Mesenchymal stem cell (in vitro differentiated cells and primary cell): ENCODE data around the gene SMIM29.

ENCODE experiments used
- DNase-seq: peaks from one replicate; pipeline ENCODE4 v3.0.0-alpha.2; 2013
- H2AFZ ChIP-seq: one replicate; pipeline ENCODE4 v1.6.1; 2013; ENCODE audit warnings: low read depth, mild to moderate bottlenecking, control low read depth, inconsistent platforms, low read length, moderate library complexity
- H2AK5ac ChIP-seq: 2 replicates; pipeline ENCODE4 v1.6.1; 2013; ENCODE audit warnings: low read length, moderate library complexity, mild to moderate bottlenecking, inconsistent platforms; ENCODE audit not compliant: severe bottlenecking
- H2BK120ac ChIP-seq: one replicate; pipeline ENCODE4 v1.6.1; 2013; ENCODE audit warnings: low read depth, mild to moderate bottlenecking, inconsistent platforms, low read length, moderate library complexity
- H2BK12ac ChIP-seq, 2 experiments: one replicate each; pipeline ENCODE4 v1.6.1; 2013; ENCODE audit warnings: inconsistent platforms in 2 of 2, low read length in 2 of 2, mild to moderate bottlenecking in 2 of 2, moderate library complexity in 2 of 2, control low read depth in 1 of 2
- H2BK15ac ChIP-seq: one replicate; pipeline ENCODE4 v1.6.1; 2013; ENCODE audit warnings: mild to moderate bottlenecking, low read depth, inconsistent platforms; ENCODE audit not compliant: poor library complexity, severe bottlenecking
- H2BK5ac ChIP-seq: 2 replicates; pipeline ENCODE4 v1.6.1; 2013; ENCODE audit warnings: low read depth, mild to moderate bottlenecking, low read length, control low read depth, inconsistent platforms; ENCODE audit not compliant: poor library complexity, severe bottlenecking
- H3K14ac ChIP-seq, 2 experiments: one replicate each; pipeline ENCODE4 v1.6.1; 2013; ENCODE audit warnings: inconsistent platforms in 2 of 2, low read length in 2 of 2, control low read depth in 1 of 2, mild to moderate bottlenecking in 1 of 2, moderate library complexity in 1 of 2
- H3K18ac ChIP-seq, 2 experiments: one replicate each; pipeline ENCODE4 v1.6.1; 2013; ENCODE audit warnings: inconsistent platforms in 2 of 2, low read length in 2 of 2, control low read depth in 1 of 2, low read depth in 1 of 2, mild to moderate bottlenecking in 1 of 2
- H3K23ac ChIP-seq, 2 experiments: one replicate each; pipeline ENCODE4 v1.6.1; 2013; ENCODE audit warnings: inconsistent platforms in 2 of 2, low read length in 2 of 2, mild to moderate bottlenecking in 2 of 2, moderate library complexity in 2 of 2, control low read depth in 1 of 2
- H3K27ac ChIP-seq: 2 replicates; pipeline ENCODE4 v1.5.1; 2013; ENCODE audit warnings: mild to moderate bottlenecking, moderate library complexity, low read length, control low read depth, inconsistent platforms; ENCODE audit not compliant: poor library complexity, severe bottlenecking
- H3K27me3 ChIP-seq, 2 experiments: 2 replicates each; pipeline versions ENCODE4 v1.6.1 to v1.7.0; 2013; ENCODE audit warnings: low read length in 2 of 2, mild to moderate bottlenecking in 2 of 2, moderate library complexity in 2 of 2, control low read depth in 1 of 2, inconsistent platforms in 1 of 2; ENCODE audit not compliant: control insufficient read depth in 1 of 2, insufficient read depth in 1 of 2
- H3K36me3 ChIP-seq, 2 experiments: 2 replicates each; pipeline versions ENCODE4 v1.6.1 to v1.7.0; 2013; ENCODE audit warnings: low read length in 2 of 2, control low read depth in 1 of 2, inconsistent platforms in 1 of 2, low read depth in 1 of 2, mild to moderate bottlenecking in 1 of 2; ENCODE audit not compliant: insufficient read depth in 2 of 2, control insufficient read depth in 1 of 2
- H3K4ac ChIP-seq, 2 experiments: one replicate each; pipeline ENCODE4 v1.6.1; 2013; ENCODE audit warnings: inconsistent platforms in 2 of 2, low read length in 2 of 2, mild to moderate bottlenecking in 2 of 2, moderate library complexity in 2 of 2, control low read depth in 1 of 2, low read depth in 1 of 2
- H3K4me1 ChIP-seq: 2 replicates; pipeline ENCODE4 v1.6.1; 2013; ENCODE audit warnings: low read depth, low read length, control low read depth; ENCODE audit not compliant: control insufficient read depth, insufficient read depth
- H3K4me2 ChIP-seq: 2 replicates; pipeline ENCODE4 v1.6.1; 2013; ENCODE audit warnings: low read length, mild to moderate bottlenecking, inconsistent platforms; ENCODE audit not compliant: poor library complexity, severe bottlenecking
- H3K4me3 ChIP-seq, 2 experiments: 2 replicates each; pipeline versions ENCODE4 v1.5.1 to v1.7.0; 2013; ENCODE audit warnings: low read length in 2 of 2, mild to moderate bottlenecking in 2 of 2, control low read depth in 1 of 2, low read depth in 1 of 2; ENCODE audit not compliant: insufficient read depth in 1 of 2
- H3K79me1 ChIP-seq: replicated peaks from 2 replicates; pipeline ENCODE4 v1.6.1; 2013; ENCODE audit warnings: mild to moderate bottlenecking, control low read depth, low read length, inconsistent platforms; ENCODE audit not compliant: poor library complexity, severe bottlenecking
- H3K9ac ChIP-seq: 2 replicates; pipeline ENCODE4 v1.7.0; 2013; ENCODE audit warnings: mild to moderate bottlenecking, low read length, moderate library complexity
- H3K9me3 ChIP-seq: 2 replicates; pipeline ENCODE4 v1.7.0; 2013; ENCODE audit warnings: mild to moderate bottlenecking, low read length; ENCODE audit not compliant: control insufficient read depth
- H4K8ac ChIP-seq: one replicate; pipeline ENCODE4 v1.6.1; 2013; ENCODE audit warnings: inconsistent platforms, mild to moderate bottlenecking, low read length, moderate library complexity
- H4K91ac ChIP-seq: one replicate; pipeline ENCODE4 v1.6.1; 2013; ENCODE audit warnings: mild to moderate bottlenecking, low read length, inconsistent platforms
- WGBS: methylation state at CpG from one replicate; pipeline ENCODE4 v1.1.7; 2013; ENCODE audit warnings: mixed read lengths; 5-methylcytosine and 5-hydroxymethylcytosine counted together

Gene SMIM29

GRCh38 chr6:34205916-34206315 lies 42.9 kb downstream of the SMIM29 start:
- H3K23ac ChIP-seq = no peak overlapping the region
- H3K18ac ChIP-seq = no peak overlapping the region
- H2BK12ac ChIP-seq = no peak overlapping the region
- H3K4ac ChIP-seq = no peak overlapping the region
- H2AFZ ChIP-seq = no peak overlapping the region
- no peak overlapping the region for H3K4me3 ChIP-seq
- H2BK15ac ChIP-seq = no peak overlapping the region
- no peaks in the 10 kb centered on the region for H3K36me3 ChIP-seq
- no peak overlapping the region for H2AK5ac ChIP-seq
- no peak overlapping the region for H3K14ac ChIP-seq
- H3K27me3 ChIP-seq = no peaks in the 10 kb centered on the region
- no peaks in the 10 kb centered on the region for H3K9me3 ChIP-seq
- H3K27ac ChIP-seq = no peak overlapping the region
- 100% methylated on average over 2 of the region's 2 CpGs for WGBS
- H3K9ac ChIP-seq = no peak overlapping the region
- no peak overlapping the region for H2BK5ac ChIP-seq
- no peak overlapping the region for H4K8ac ChIP-seq
- H2BK120ac ChIP-seq = no peak overlapping the region
- peaks cover 10% of the 10 kb centered on the region for H3K4me1 ChIP-seq
- no peaks in the 10 kb centered on the region for H3K79me1 ChIP-seq
- no peak for DNase-seq
- H3K4me2 ChIP-seq = no peak overlapping the region
- H4K91ac ChIP-seq = no peak overlapping the region

- 98% methylated on average over 3 of the region's 3 CpGs for WGBS
Measured at GRCh38 chr6:34205466-34205865, 43.3 kb downstream of the SMIM29 start.

GRCh38 chr6:34204693-34205092 lies 44.1 kb downstream of the SMIM29 start:
- no peak overlapping the region for H3K27ac ChIP-seq
- no peaks in the 10 kb centered on the region for H3K9me3 ChIP-seq
- no peak overlapping the region for H2BK120ac ChIP-seq
- no peak overlapping the region for H3K23ac ChIP-seq
- no peaks in the 10 kb centered on the region for H3K79me1 ChIP-seq
- DNase-seq = no peak
- no peak overlapping the region for H2AFZ ChIP-seq
- H2BK12ac ChIP-seq = no peak overlapping the region
- no peak overlapping the region for H4K91ac ChIP-seq
- H3K36me3 ChIP-seq = no peaks in the 10 kb centered on the region
- H3K18ac ChIP-seq = no peak overlapping the region
- H3K4me3 ChIP-seq = no peak overlapping the region
- no peak overlapping the region for H3K4ac ChIP-seq
- H3K27me3 ChIP-seq = no peaks in the 10 kb centered on the region
- no peak overlapping the region for H2BK5ac ChIP-seq
- H3K4me1 ChIP-seq = peaks cover 10% of the 10 kb centered on the region
- no peak overlapping the region for H2AK5ac ChIP-seq
- no peak overlapping the region for H2BK15ac ChIP-seq
- H3K4me2 ChIP-seq = no peak overlapping the region
- no peak overlapping the region for H3K9ac ChIP-seq
- H3K14ac ChIP-seq = no peak overlapping the region
- WGBS = 98% methylated on average over 4 of the region's 4 CpGs
- no peak overlapping the region for H4K8ac ChIP-seq

More at GRCh38 chr6:34205466-34205865, 43.3 kb downstream of the SMIM29 start:
- H3K14ac ChIP-seq = no peak overlapping the region
- no peak overlapping the region for H3K4me2 ChIP-seq
- no peaks in the 10 kb centered on the region for H3K9me3 ChIP-seq
- H3K4ac ChIP-seq = no peak overlapping the region
- H3K27me3 ChIP-seq = no peaks in the 10 kb centered on the region
- H3K9ac ChIP-seq = no peak overlapping the region
- no peak overlapping the region for H3K18ac ChIP-seq
- H2BK5ac ChIP-seq = no peak overlapping the region
- no peak overlapping the region for H2AK5ac ChIP-seq
- H3K27ac ChIP-seq = no peak overlapping the region
- H2BK15ac ChIP-seq = no peak overlapping the region
- H3K4me3 ChIP-seq = no peak overlapping the region
- no peak overlapping the region for H2BK12ac ChIP-seq
- no peak overlapping the region for H2BK120ac ChIP-seq
- no peak overlapping the region for H3K23ac ChIP-seq
- no peak for DNase-seq
- H4K8ac ChIP-seq = no peak overlapping the region
- H2AFZ ChIP-seq = no peak overlapping the region
- H3K36me3 ChIP-seq = no peaks in the 10 kb centered on the region
- no peaks in the 10 kb centered on the region for H3K79me1 ChIP-seq
- peaks cover 10% of the 10 kb centered on the region for H3K4me1 ChIP-seq
- no peak overlapping the region for H4K91ac ChIP-seq

- H3K18ac ChIP-seq = no peak overlapping the region
- H3K4ac ChIP-seq = no peak overlapping the region
- H2AK5ac ChIP-seq = no peak overlapping the region
- no peaks in the 10 kb centered on the region for H3K79me1 ChIP-seq
- no peak overlapping the region for H2BK5ac ChIP-seq
- H3K4me3 ChIP-seq = no peak overlapping the region
- H3K27ac ChIP-seq = no peak overlapping the region
- H2BK12ac ChIP-seq = no peak overlapping the region
- DNase-seq = peak; percentile 21
- no peak overlapping the region for H4K8ac ChIP-seq
- H2AFZ ChIP-seq = no peak overlapping the region
- H2BK15ac ChIP-seq = no peak overlapping the region
- no peaks in the 10 kb centered on the region for H3K36me3 ChIP-seq
- no peak overlapping the region for H3K23ac ChIP-seq
- peaks cover 10% of the 10 kb centered on the region for H3K4me1 ChIP-seq
- H3K9me3 ChIP-seq = no peaks in the 10 kb centered on the region
- no peak overlapping the region for H3K4me2 ChIP-seq
- 76% methylated on average over 20 of the region's 20 CpGs for WGBS
- H3K27me3 ChIP-seq = no peaks in the 10 kb centered on the region
- H3K14ac ChIP-seq = no peak overlapping the region
- no peak overlapping the region for H4K91ac ChIP-seq
- H3K9ac ChIP-seq = no peak overlapping the region
- H2BK120ac ChIP-seq = no peak overlapping the region
Measured at GRCh38 chr6:34202329-34203201, 46.2 kb downstream of the SMIM29 start.
